Endothelial cell of umbilical vein (primary cell): Measurements from ENCODE around the gene ADARB1. TPM values are rescaled to one million over a fixed set of nuclear protein-coding genes. Genes with fewer than 3 reads are reported as not detected.

Source experiments
- BruUV-seq: library from RNA; stranded (reverse); fragments of 400-500 nt; replicated peaks from 2 replicates; lab custom pipeline; 2021; lab: Mats Ljungman, UMichigan
- CTCF ChIA-PET: fragments of 300-600, 350-600 bp; sonication (Branson Sonifier 250); formaldehyde crosslinking; loops from one replicate; lab custom pipeline; 2021; ENCODE audit warnings: antibody characterized with exemption, inconsistent platforms; lab: Charles Lee
- POLR2A ChIA-PET: fragments of 300-600, 350-600 bp; sonication (Branson Sonifier 250); formaldehyde crosslinking; loops from one replicate; lab custom pipeline; 2021; ENCODE audit warnings: antibody characterized with exemption, inconsistent platforms; lab: Charles Lee
- DNase-seq: peaks from one replicate; pipeline ENCODE4 v3.0.0-alpha.2; 2011; ENCODE audit warnings: low read depth, low spot score
- FAIRE-seq: peaks from 2 replicates; lab custom pipeline; 2011; peaks lifted over from hg19 to GRCh38; lab: Jason Lieb, UNC
- H2AFZ ChIP-seq: 2 replicates; pipeline ENCODE4 v1.6.0; 2012; ENCODE audit warnings: low read depth, low read length, control low read depth, inconsistent platforms
- H3K27ac ChIP-seq: 2 replicates; pipeline ENCODE4 v1.5.1; 2011; ENCODE audit warnings: low read depth, mild to moderate bottlenecking, control low read depth, low read length, moderate library complexity; ENCODE audit not compliant: insufficient read depth
- H3K27me3 ChIP-seq, 2 experiments: 2 replicates each; pipeline versions ENCODE4 v1.6.0 to v1.6.1; 2011; ENCODE audit warnings: low read length in 2 of 2, mixed read lengths in 1 of 2; ENCODE audit not compliant: control insufficient read depth in 2 of 2, insufficient read depth in 2 of 2
- H3K36me3 ChIP-seq, 2 experiments: 2 replicates in 1 of 2; 3 replicates in 1 of 2; pipeline ENCODE4 v1.5.1; 2011; ENCODE audit warnings: low read length in 2 of 2, mild to moderate bottlenecking in 1 of 2, moderate library complexity in 1 of 2; ENCODE audit not compliant: control insufficient read depth in 2 of 2, insufficient read depth in 2 of 2; ENCODE audit errors: extremely low read depth in 1 of 2
- H3K4me1 ChIP-seq: 3 replicates; pipeline ENCODE4 v1.5.1; 2011; ENCODE audit warnings: mild to moderate bottlenecking, low read length; ENCODE audit not compliant: control insufficient read depth, insufficient read depth; ENCODE audit errors: extremely low read depth
- H3K4me2 ChIP-seq: 2 replicates; pipeline ENCODE4 v1.6.1; 2011; ENCODE audit warnings: low read length, control low read depth, mixed read lengths; ENCODE audit not compliant: insufficient read depth
- H3K4me3 ChIP-seq, 3 experiments: fragments of 200-600 bp in 1 of 3; sonication (generic), shearing (Covaris generic) in 1 of 3; replicated peaks in 1 of 3; 2 replicates each; pipeline ENCODE4 v1.5.1; 2011 to 2016; ENCODE audit warnings: control low read depth in 3 of 3, low read length in 3 of 3, mild to moderate bottlenecking in 2 of 3, inconsistent platforms in 1 of 3, low read depth in 1 of 3, moderate library complexity in 1 of 3; ENCODE audit not compliant: insufficient read depth in 1 of 3
- H3K79me2 ChIP-seq: 2 replicates; pipeline ENCODE4 v1.6.0; 2012; ENCODE audit warnings: low read length, inconsistent platforms; ENCODE audit not compliant: control insufficient read depth, insufficient read depth
- H3K9ac ChIP-seq: replicated peaks from 2 replicates; pipeline ENCODE3; 2011; ENCODE audit warnings: low read length, control low read depth; ENCODE audit not compliant: insufficient read depth; ENCODE audit errors: extremely low read depth
- H3K9me1 ChIP-seq: replicated peaks from 3 replicates; pipeline ENCODE4 v1.6.0; 2011; ENCODE audit warnings: mild to moderate bottlenecking, low read length; ENCODE audit not compliant: control insufficient read depth, insufficient read depth; ENCODE audit errors: extremely low read depth
- H3K9me3 ChIP-seq: replicated peaks from 2 replicates; pipeline ENCODE4 v1.5.1; 2012; ENCODE audit warnings: low read length, inconsistent platforms; ENCODE audit not compliant: control insufficient read depth, insufficient read depth
- H4K20me1 ChIP-seq: replicated peaks from 2 replicates; pipeline ENCODE3; 2011; ENCODE audit warnings: mild to moderate bottlenecking, low read length; ENCODE audit not compliant: control insufficient read depth, insufficient read depth; ENCODE audit errors: extremely low read depth
- EZH2 ChIP-seq: IDR thresholded peaks from 2 replicates; pipeline ENCODE4 v1.6.1; 2012; ENCODE audit warnings: borderline replicate concordance, low read depth, mild to moderate bottlenecking, moderate library complexity, low read length, inconsistent platforms; ENCODE audit not compliant: severe bottlenecking
- FOS ChIP-seq: IDR thresholded peaks from 2 replicates; pipeline ENCODE4 v1.6.1; 2011; ENCODE audit warnings: mild to moderate bottlenecking, low read length, moderate library complexity, borderline replicate concordance; ENCODE audit not compliant: insufficient read depth
- GATA2 ChIP-seq: IDR thresholded peaks from 2 replicates; pipeline ENCODE4 v1.7.0; 2011; ENCODE audit warnings: low read depth, mild to moderate bottlenecking, moderate library complexity, mixed read lengths, low read length; ENCODE audit not compliant: insufficient read length, insufficient read depth
- JUN ChIP-seq: IDR thresholded peaks from 2 replicates; pipeline ENCODE4 v1.6.1; 2011; ENCODE audit warnings: borderline replicate concordance, low read depth; ENCODE audit not compliant: insufficient read length, insufficient read depth
- MYC ChIP-seq: IDR thresholded peaks from one replicate; pipeline ENCODE4 v1.6.1; 2011; ENCODE audit warnings: mild to moderate bottlenecking, low read depth, low read length
- POLR2A ChIP-seq: IDR thresholded peaks from 2 replicates; pipeline ENCODE4 v1.6.1; 2012; ENCODE audit warnings: low read depth, mild to moderate bottlenecking, control low read depth, low read length
- POLR2AphosphoS5 ChIP-seq: IDR thresholded peaks from 2 replicates; pipeline ENCODE4 v1.6.1; 2012; ENCODE audit warnings: low read depth, mild to moderate bottlenecking, control low read depth, low read length, moderate library complexity; ENCODE audit not compliant: insufficient read depth
- dilution Hi-C: fragments of 300-500 bp; cut with MboI; formaldehyde crosslinking; loops from one replicate; pipeline ENCODE4 v1.15.0; 2019; ENCODE audit warnings: low sequenced_read_pairs; ENCODE audit not compliant: extremely low pct_ligation_motif_present
- intact Hi-C: fragments of 100-400 bp; cut with micrococcal nuclease; formaldehyde crosslinking; loops from one replicate; pipeline ENCODE4 v1.10.0; 2022
- polyA plus RNA-seq, 4 experiments: library from polyadenylated mRNA; depleted of rRNA in 3 of 4; stranded (reverse) in 3 of 4; unstranded in 1 of 4; fragments of >200 nt; gene quantifications; 2 replicates each; pipeline versions ENCODE4 v1.2.1 to v1.2.3, GENCODE V29; 2011 to 2012; ENCODE audit warnings: missing spikeins in 1 of 4
- total RNA-seq: library from RNA; stranded (reverse); gene quantifications from 2 replicates; pipeline ENCODE4 v1.2.3, GENCODE V29; 2021
- TF ChIP-seq, protein P1 (sequence below): IDR thresholded peaks from 2 replicates; pipeline ENCODE4 v1.6.1; 2011; ENCODE audit not compliant: insufficient read depth, insufficient read length
- TF ChIP-seq, protein P2 (sequence below), 2 donors: IDR thresholded peaks; 1 replicate in 1 of 2; 2 replicates in 1 of 2; pipeline ENCODE4 v1.5.1; 2011; ENCODE audit warnings: low read length in 2 of 2, mild to moderate bottlenecking in 2 of 2, moderate library complexity in 2 of 2, control low read depth in 1 of 2, inconsistent platforms in 1 of 2, low read depth in 1 of 2; ENCODE audit not compliant: insufficient read depth in 1 of 2; ENCODE audit errors: extremely low read depth in 1 of 2

Gene ADARB1
- total and polyA plus RNA-seq, 2 donors (not counting 3 experiments of a cell fraction or from before 2014, with no cell fraction given): 32.5 to 54.3 TPM

DNA sequence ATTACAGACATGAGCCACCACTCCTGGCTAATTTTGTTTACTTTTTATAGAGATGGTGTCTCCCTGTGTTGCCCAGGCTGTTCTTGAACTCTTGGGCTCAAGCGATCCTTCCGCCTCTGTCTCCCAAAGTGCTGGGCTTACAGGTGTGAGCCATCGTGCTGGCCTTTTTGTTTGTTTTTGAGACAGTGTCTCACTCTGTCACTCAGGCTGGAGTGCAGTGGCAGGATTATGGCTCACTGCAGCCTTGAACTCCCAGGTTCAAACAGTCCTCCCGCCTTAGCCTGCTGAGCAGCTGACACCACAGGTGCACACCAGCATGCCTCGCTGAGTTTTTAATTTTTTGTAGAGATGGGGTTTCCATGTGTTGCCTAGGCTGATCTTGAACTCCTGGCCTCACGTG is 49.1 kb downstream of the ADARB1 start:
- no TSS peak for BruUV-seq
- Histone ChIP-seq H2AFZ (no peak overlapping the region), H3K9ac (no peak overlapping the region), H3K4me3 (no peak overlapping the region), H3K27me3 (no peaks in the 10 kb centered on the region), H3K79me2 (no peaks in the 10 kb centered on the region), H3K4me2 (no peak overlapping the region), H3K4me1 (peaks cover 3% of the 10 kb centered on the region), H3K36me3 (peaks cover 0 to 3% of the 10 kb centered on the region in 2 experiments), H3K9me1 (no peaks in the 10 kb centered on the region), H3K27ac (no peak overlapping the region), H3K9me3 (no peaks in the 10 kb centered on the region), H4K20me1 (no peaks in the 10 kb centered on the region)
- no peak for TF ChIP-seq EZH2
- TF ChIP-seq POLR2AphosphoS5: no peak
- TF ChIP-seq JUN: no peak
- TF ChIP-seq MYC: no peak
- TF ChIP-seq, protein P1, sequence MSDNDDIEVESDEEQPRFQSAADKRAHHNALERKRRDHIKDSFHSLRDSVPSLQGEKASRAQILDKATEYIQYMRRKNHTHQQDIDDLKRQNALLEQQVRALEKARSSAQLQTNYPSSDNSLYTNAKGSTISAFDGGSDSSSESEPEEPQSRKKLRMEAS: no peak
- no peak for TF ChIP-seq POLR2A
- TF ChIP-seq, protein P2, sequence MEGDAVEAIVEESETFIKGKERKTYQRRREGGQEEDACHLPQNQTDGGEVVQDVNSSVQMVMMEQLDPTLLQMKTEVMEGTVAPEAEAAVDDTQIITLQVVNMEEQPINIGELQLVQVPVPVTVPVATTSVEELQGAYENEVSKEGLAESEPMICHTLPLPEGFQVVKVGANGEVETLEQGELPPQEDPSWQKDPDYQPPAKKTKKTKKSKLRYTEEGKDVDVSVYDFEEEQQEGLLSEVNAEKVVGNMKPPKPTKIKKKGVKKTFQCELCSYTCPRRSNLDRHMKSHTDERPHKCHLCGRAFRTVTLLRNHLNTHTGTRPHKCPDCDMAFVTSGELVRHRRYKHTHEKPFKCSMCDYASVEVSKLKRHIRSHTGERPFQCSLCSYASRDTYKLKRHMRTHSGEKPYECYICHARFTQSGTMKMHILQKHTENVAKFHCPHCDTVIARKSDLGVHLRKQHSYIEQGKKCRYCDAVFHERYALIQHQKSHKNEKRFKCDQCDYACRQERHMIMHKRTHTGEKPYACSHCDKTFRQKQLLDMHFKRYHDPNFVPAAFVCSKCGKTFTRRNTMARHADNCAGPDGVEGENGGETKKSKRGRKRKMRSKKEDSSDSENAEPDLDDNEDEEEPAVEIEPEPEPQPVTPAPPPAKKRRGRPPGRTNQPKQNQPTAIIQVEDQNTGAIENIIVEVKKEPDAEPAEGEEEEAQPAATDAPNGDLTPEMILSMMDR (IDR thresholded peaks at IDR 0.05; ENCODE audit: extremely low read depth in 1 of 2, insufficient read depth in 1 of 2, low read depth in 1 of 2, low read length in 2 of 2): no peak
- TF ChIP-seq FOS: no peak
- no peak for TF ChIP-seq GATA2
- FAIRE-seq: no peak
- intact Hi-C loops: no loop called here
- ChIA-PET CTCF (interaction anchor here (1.2 to 1.6 kb wide), 2 partner anchors 15 to 173 kb away, joined by 6 read pairs; no protein-coding TSS in a partner anchor), POLR2A (no interaction called here)
- dilution Hi-C loops: no loop called here
- no peak for DNase-seq
